Kidney capillary endothelial cell (primary cell): ENCODE measurements around the gene TLX3.
"Not testable (repeated sequence)": the region's sequence is repeated elsewhere in the genome, so short reads cannot be mapped to it uniquely, and the experiment has no call there.

Experiments used
- DNase-seq: peaks from one replicate; pipeline ENCODE4 v3.0.0-alpha.2; 2018; ENCODE audit warnings: low spot score

Gene TLX3

GRCh38 chr5:171308453-171309275 lies at the start of gene TLX3:
TSS of gene TLX3 (plus strand) at chr5:171309248. CDS start at chr5:171309366, 118 bp downstream.
- DNase-seq: peak; percentile 58

GRCh38 chr5:171261361-171261760 lies 47.7 kb upstream of the TLX3 start:
- no peak for DNase-seq

GRCh38 chr5:171261904-171262303 lies 47.1 kb upstream of the TLX3 start:
- no peak for DNase-seq

- DNase-seq: no peak
Observed at GRCh38 chr5:171263181-171263580, 45.9 kb upstream of the TLX3 start.

- DNase-seq: no peak
Observed at GRCh38 chr5:171264843-171265242, 44.2 kb upstream of the TLX3 start.

- no peak for DNase-seq
Observed at GRCh38 chr5:171268700-171269620, 40.1 kb upstream of the TLX3 start.

GRCh38 chr5:171269717-171270116 lies 39.3 kb upstream of the TLX3 start:
- DNase-seq: no peak

GRCh38 chr5:171270136-171270535 lies 38.9 kb upstream of the TLX3 start:
- no peak for DNase-seq

- no peak for DNase-seq
Observed at GRCh38 chr5:171271798-171272197, 37.2 kb upstream of the TLX3 start.

GRCh38 chr5:171272996-171273970 lies 35.8 kb upstream of the TLX3 start:
- no peak for DNase-seq

GRCh38 chr5:171275841-171276544 lies 33.1 kb upstream of the TLX3 start:
- DNase-seq: no peak

GRCh38 chr5:171283753-171284152 lies 25.3 kb upstream of the TLX3 start:
- DNase-seq: no peak

GRCh38 chr5:171285465-171285864 lies 23.6 kb upstream of the TLX3 start:
- no peak for DNase-seq

- no peak for DNase-seq
Observed at GRCh38 chr5:171288066-171288465, 21.0 kb upstream of the TLX3 start.

GRCh38 chr5:171291371-171291770 lies 17.7 kb upstream of the TLX3 start:
- no peak for DNase-seq

- DNase-seq: no peak
Observed at GRCh38 chr5:171295299-171295698, 13.7 kb upstream of the TLX3 start.

GRCh38 chr5:171295801-171296200 lies 13.2 kb upstream of the TLX3 start:
- no peak for DNase-seq

GRCh38 chr5:171297941-171298340 lies 11.1 kb upstream of the TLX3 start:
- DNase-seq: not testable (repeated sequence)

GRCh38 chr5:171299228-171299627 lies 9.8 kb upstream of the TLX3 start:
- DNase-seq: no peak

- no peak for DNase-seq
Observed at GRCh38 chr5:171299851-171300250, 9.2 kb upstream of the TLX3 start.

GRCh38 chr5:171300358-171300757 lies 8.7 kb upstream of the TLX3 start:
- DNase-seq: no peak
